Measurements from ENCODE around the gene CLASP1.

- TF ChIP-seq GATA2 (IDR thresholded peaks at IDR 0.05; ENCODE audit: insufficient read depth, insufficient read length, low read depth, low read length) (no peak), CTCF (IDR thresholded peaks at IDR 0.05; ENCODE audit: extremely low read depth in 1 of 2, insufficient read depth in 1 of 2, low read depth in 1 of 2, low read length in 2 of 2) (no peak)
Observed at GRCh38 chr2:121502246-121502645, 147.0 kb downstream of the CLASP1 start.

Measured in endothelial cell of umbilical vein (primary cell).